CD14-positive monocyte (primary cell): Measurements from ENCODE around the gene ZKSCAN4. TPM values are rescaled to one million over a fixed set of nuclear protein-coding genes. Genes with fewer than 3 reads are reported as not detected.

Source experiments
- DNase-seq, 3 donors: peaks; one replicate each; pipeline ENCODE4 v3.0.0-alpha.2; 2011 to 2022
- H2AFZ ChIP-seq: 2 replicates; pipeline ENCODE4 v1.6.0; 2012; ENCODE audit warnings: mild to moderate bottlenecking, low read depth, low read length, inconsistent platforms; ENCODE audit not compliant: insufficient read depth, poor library complexity, severe bottlenecking
- H3K27ac ChIP-seq, 2 donors: 1 replicate in 1 of 2; 2 replicates in 1 of 2; pipeline ENCODE4 v1.5.1; 2012 to 2013; ENCODE audit warnings: low read length in 2 of 2, control low read depth in 1 of 2, inconsistent platforms in 1 of 2, low read depth in 1 of 2, mild to moderate bottlenecking in 1 of 2
- H3K27me3 ChIP-seq, 2 donors: one replicate each; pipeline versions ENCODE4 v1.6.0 to v1.6.1; 2011 to 2013; ENCODE audit warnings: low read length in 2 of 2; ENCODE audit not compliant: control insufficient read depth in 2 of 2, insufficient read depth in 2 of 2
- H3K36me3 ChIP-seq, 2 donors: replicated peaks in 1 of 2; 1 replicate in 1 of 2; 2 replicates in 1 of 2; pipeline versions ENCODE4 v1.5.1 to v1.6.1; 2012 to 2013; ENCODE audit warnings: low read length in 2 of 2, control low read depth in 1 of 2, inconsistent platforms in 1 of 2, mild to moderate bottlenecking in 1 of 2; ENCODE audit not compliant: insufficient read depth in 2 of 2, control insufficient read depth in 1 of 2
- H3K4me1 ChIP-seq, 2 donors: 1 replicate in 1 of 2; 2 replicates in 1 of 2; pipeline versions ENCODE4 v1.5.1 to v1.6.1; 2012 to 2013; ENCODE audit warnings: low read length in 2 of 2, control low read depth in 1 of 2, inconsistent platforms in 1 of 2, mild to moderate bottlenecking in 1 of 2, moderate library complexity in 1 of 2; ENCODE audit not compliant: insufficient read depth in 2 of 2, control insufficient read depth in 1 of 2
- H3K4me2 ChIP-seq: replicated peaks from 2 replicates; pipeline ENCODE3; 2012; ENCODE audit warnings: low read length, moderate library complexity, mild to moderate bottlenecking; ENCODE audit not compliant: poor library complexity, severe bottlenecking; ENCODE audit errors: extremely low read depth
- H3K4me3 ChIP-seq, 3 experiments: fragments of 200-600 bp in 1 of 3; sonication (generic) in 1 of 3; replicated peaks in 1 of 3; 1 replicate in 2 of 3; 2 replicates in 1 of 3; pipeline ENCODE4 v1.5.1; 2011 to 2013; ENCODE audit warnings: low read length in 3 of 3, mild to moderate bottlenecking in 3 of 3, control low read depth in 2 of 3, low read depth in 2 of 3, inconsistent platforms in 1 of 3, moderate library complexity in 1 of 3
- H3K79me2 ChIP-seq: 2 replicates; pipeline ENCODE4 v1.6.0; 2012; ENCODE audit warnings: mild to moderate bottlenecking, control low read depth, inconsistent platforms, low read length, moderate library complexity; ENCODE audit not compliant: insufficient read depth
- H3K9ac ChIP-seq: 2 replicates; pipeline ENCODE4 v1.6.0; 2017; ENCODE audit warnings: low read length, mild to moderate bottlenecking; ENCODE audit not compliant: insufficient read depth, poor library complexity, severe bottlenecking
- H3K9me3 ChIP-seq, 2 donors: replicated peaks in 1 of 2; 1 replicate in 1 of 2; 2 replicates in 1 of 2; pipeline versions ENCODE4 v1.5.1 to v1.6.1; 2012 to 2013; ENCODE audit warnings: low read length in 2 of 2, control low read depth in 1 of 2; ENCODE audit not compliant: control insufficient read depth in 1 of 2, insufficient read depth in 1 of 2
- H4K20me1 ChIP-seq: 2 replicates; pipeline ENCODE4 v1.6.0; 2012; ENCODE audit warnings: mild to moderate bottlenecking, low read length, control low read depth, moderate library complexity; ENCODE audit not compliant: insufficient read depth
- H3K27ac Mint-ChIP-seq, 7 donors: one replicate each; pipeline ENCODE4 v1.8.0; 2020; ENCODE audit warnings: mild to moderate bottlenecking in 7 of 7, mixed read lengths in 7 of 7, moderate library complexity in 6 of 7, inconsistent platforms in 2 of 7
- H3K27me3 Mint-ChIP-seq, 3 donors: one replicate each; pipeline ENCODE4 v1.8.0; 2021 to 2022; ENCODE audit warnings: low read depth in 3 of 3, mild to moderate bottlenecking in 3 of 3, mixed read lengths in 3 of 3, moderate library complexity in 3 of 3, inconsistent platforms in 1 of 3
- H3K36me3 Mint-ChIP-seq, 2 donors: one replicate each; pipeline ENCODE4 v1.8.0; 2020; ENCODE audit warnings: mixed read lengths in 2 of 2, inconsistent platforms in 1 of 2, mild to moderate bottlenecking in 1 of 2
- H3K4me1 Mint-ChIP-seq: one replicate; pipeline ENCODE4 v1.8.0; 2020; ENCODE audit warnings: mild to moderate bottlenecking, mixed read lengths
- H3K4me3 Mint-ChIP-seq, 2 donors: one replicate each; pipeline ENCODE4 v1.8.0; 2020; ENCODE audit warnings: mild to moderate bottlenecking in 2 of 2, mixed read lengths in 2 of 2, moderate library complexity in 1 of 2
- H3K9me3 Mint-ChIP-seq, 7 donors: one replicate each; pipeline ENCODE4 v1.8.0; 2020 to 2022; ENCODE audit warnings: mixed read lengths in 7 of 7, mild to moderate bottlenecking in 6 of 7, moderate library complexity in 6 of 7, inconsistent platforms in 2 of 7
- CTCF ChIP-seq: fragments of 200-600 bp; IDR thresholded peaks from one replicate; pipeline ENCODE4 v1.8.0; 2022; ENCODE audit warnings: antibody characterized with exemption, mild to moderate bottlenecking
- WGBS: methylation state at CpG from one replicate; pipeline ENCODE4 v1.1.5; 2013; ENCODE audit warnings: missing lambda C conversion rate; ENCODE audit not compliant: insufficient coverage; 5-methylcytosine and 5-hydroxymethylcytosine counted together
- intact Hi-C, 2 donors: fragments of 100-400 bp; cut with micrococcal nuclease; formaldehyde crosslinking; loops; one replicate each; pipeline versions ENCODE4 v1.15.0 to v1.15.1; 2023
- polyA plus RNA-seq, 3 donors: library from polyadenylated mRNA; depleted of rRNA in 1 of 3; unstranded in 2 of 3; stranded (reverse) in 1 of 3; fragments of 300-500 nt in 2 of 3; fragments of >200 nt in 1 of 3; fragmentation: Illumina TruSeq in 2 of 3; gene quantifications; 1 replicate in 2 of 3; 2 replicates in 1 of 3; pipeline ENCODE4 v1.2.3, GENCODE V29; 2012 to 2021

Gene ZKSCAN4
- polyA plus RNA-seq, 3 donors, result 1.5 to 2.0 (median 1.6) TPM

GRCh38 chr6:28263922-28264321 is 11.9 kb upstream of the ZKSCAN4 start:
- Mint-ChIP-seq H3K4me3 (no peak overlapping the region), H3K27me3 (peaks cover 0 to 10% (median 3%) of the 10 kb centered on the region in 3 donors), H3K4me1 (peaks cover 7% of the 10 kb centered on the region), H3K27ac (no peak overlapping the region), H3K9me3 (peaks cover 9 to 21% (median 15%) of the 10 kb centered on the region in 7 donors), H3K36me3 (peaks cover 4% of the 10 kb centered on the region in 2 donors)
- Histone ChIP-seq H3K4me1 (peaks cover 15% of the 10 kb centered on the region in 2 donors), H3K9me3 (peaks cover 4 to 11% of the 10 kb centered on the region in 2 donors), H3K36me3 (no peaks in the 10 kb centered on the region), H4K20me1 (no peaks in the 10 kb centered on the region), H2AFZ (no peak overlapping the region), H3K4me3 (no peak overlapping the region), H3K27me3 (peaks cover 0 to 2% of the 10 kb centered on the region in 2 donors), H3K79me2 (peaks cover 19% of the 10 kb centered on the region), H3K27ac (no peak overlapping the region), H3K9ac (no peak overlapping the region), H3K4me2 (no peak overlapping the region)
- intact Hi-C loops, result loop anchor here in 1 of 2 donors (10.0 kb wide), 1 partner anchor 71 kb away; the partner anchor contains the start of gene ZSCAN31
- WGBS, result no CpG with 5 or more reads among the region's 2 CpGs
- no peak for TF ChIP-seq CTCF
- DNase-seq, result no peak

DNA sequence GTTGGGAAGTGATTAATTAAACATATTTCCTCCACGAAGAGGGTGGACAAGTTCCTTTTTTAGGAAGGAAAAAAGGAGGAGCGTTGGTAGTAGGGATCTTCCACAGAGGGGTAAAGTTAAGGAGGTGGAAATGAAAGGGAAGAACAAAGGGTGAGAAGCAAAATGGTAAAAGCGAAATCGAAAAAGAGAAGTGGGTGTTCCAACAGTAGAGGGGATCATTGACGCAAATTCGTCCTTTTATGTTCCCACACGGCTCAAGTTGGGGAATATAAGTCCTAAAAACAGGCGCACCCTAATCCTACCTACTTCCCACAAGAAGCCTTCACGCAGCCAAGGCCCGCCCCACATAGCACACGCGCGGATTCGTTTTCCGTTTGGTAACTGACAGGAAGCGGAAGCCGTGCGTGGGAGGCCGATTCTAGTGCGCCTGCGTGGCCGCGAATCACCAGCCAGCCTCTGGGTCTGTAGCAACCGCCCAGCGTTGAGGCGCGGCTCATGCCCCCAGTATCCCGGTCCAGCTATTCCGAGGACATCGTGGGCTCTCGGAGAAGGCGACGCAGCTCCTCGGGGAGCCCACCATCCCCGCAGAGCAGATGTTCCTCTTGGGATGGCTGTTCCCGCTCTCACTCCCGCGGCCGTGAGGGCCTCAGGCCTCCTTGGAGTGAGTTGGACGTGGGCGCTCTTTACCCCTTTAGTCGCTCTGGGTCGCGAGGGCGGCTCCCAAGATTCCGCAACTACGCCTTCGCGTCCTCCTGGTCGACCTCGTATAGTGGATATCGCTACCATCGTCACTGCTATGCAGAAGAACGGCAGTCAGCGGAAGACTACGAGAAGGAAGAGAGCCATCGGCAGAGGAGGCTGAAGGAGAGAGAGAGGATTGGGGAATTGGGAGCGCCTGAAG is 7.1 kb upstream of the ZKSCAN4 start, which contains the start of gene NKAPL:
TSS of gene NKAPL (plus strand) at position 421 of the 901 bp plus-strand sequence. CDS start at position 496, 75 bp downstream.
- no peak for TF ChIP-seq CTCF
- H3K4me1 ChIP-seq, result peaks cover 13 to 18% of the 10 kb centered on the region in 2 donors
- H3K4me2 ChIP-seq, result peak within 1 kb of the TSS; percentile 64
- intact Hi-C loops, result loop anchor here (5.0 to 10.0 kb wide), 2 partner anchors 78 to 124 kb away; partner anchors contain the start of gene ZSCAN31 (in 1 of the 2)
- H3K27me3 ChIP-seq, result peaks cover 0 to 2% of the 10 kb centered on the region in 2 donors
- H3K36me3 Mint-ChIP-seq, result peaks cover 4% of the 10 kb centered on the region in 2 donors
- 47% methylated on average over 45 of the region's 58 CpGs for WGBS
- H3K4me1 Mint-ChIP-seq, result peaks cover 11% of the 10 kb centered on the region
- peak within 1 kb of the TSS; percentile 85 to 95 (median 88) for H3K27ac Mint-ChIP-seq
- peaks cover 16 to 28% (median 19%) of the 10 kb centered on the region in 7 donors for H3K9me3 Mint-ChIP-seq
- H3K79me2 ChIP-seq, result no peaks in the 10 kb centered on the region
- peak; percentile 80 to 91 (median 87) for DNase-seq
- H3K9me3 ChIP-seq, result peaks cover 4 to 16% of the 10 kb centered on the region in 2 donors
- H3K4me3 ChIP-seq, result peak within 1 kb of the TSS; percentile 32 to 70 (median 63)
- peak within 1 kb of the TSS; percentile 77 for H2AFZ ChIP-seq
- no peaks in the 10 kb centered on the region for H4K20me1 ChIP-seq
- peak within 1 kb of the TSS; percentile 52 for H3K9ac ChIP-seq
- H3K4me3 Mint-ChIP-seq, result peak within 1 kb of the TSS; percentile 66 to 93
- no peaks in the 10 kb centered on the region for H3K36me3 ChIP-seq
- peaks cover 0 to 9% (median 3%) of the 10 kb centered on the region in 3 donors for H3K27me3 Mint-ChIP-seq
- peak within 1 kb of the TSS; percentile 46 to 69 for H3K27ac ChIP-seq
